Activated gamma-delta T cell treated with anti-CD3 and anti-CD28 coated beads, Interleukin-2, amount 50 U/mL, for 16 hours (primary cell): ENCODE data around the gene PI16.
"Not testable (repeated sequence)": the region's sequence is repeated elsewhere in the genome, so short reads cannot be mapped to it uniquely, and the experiment has no call there.

Experiments used
- DNase-seq: peaks from one replicate; pipeline ENCODE4 v3.0.0-alpha.2; 2020; ENCODE audit warnings: low read depth

PI16 gene

GRCh38 chr6:36929152-36929551, 25.4 kb upstream of the PI16 start:
- DNase-seq: no peak

DNA sequence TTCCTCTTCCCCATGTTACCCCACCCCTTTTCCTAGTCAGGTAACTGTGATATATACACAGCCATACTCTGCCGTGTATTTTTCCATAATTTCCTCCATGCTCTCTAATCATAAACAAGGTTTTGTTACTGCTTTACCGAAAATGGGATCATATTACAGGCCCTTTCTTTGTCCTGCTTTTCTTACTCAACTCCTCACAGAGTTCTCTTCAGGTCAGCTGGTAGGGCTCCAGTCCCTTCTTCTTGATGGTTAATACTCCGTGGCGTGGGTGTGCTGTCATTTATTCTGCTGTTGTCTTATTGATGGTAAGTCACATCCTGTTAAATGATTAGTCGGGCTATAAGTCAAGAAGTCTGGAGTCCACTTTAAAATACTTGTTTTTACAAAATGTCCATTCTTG, 24.9 kb upstream of the PI16 start:
- no peak for DNase-seq

GRCh38 chr6:36930483-36930882, 24.1 kb upstream of the PI16 start:
- DNase-seq: no peak

DNA sequence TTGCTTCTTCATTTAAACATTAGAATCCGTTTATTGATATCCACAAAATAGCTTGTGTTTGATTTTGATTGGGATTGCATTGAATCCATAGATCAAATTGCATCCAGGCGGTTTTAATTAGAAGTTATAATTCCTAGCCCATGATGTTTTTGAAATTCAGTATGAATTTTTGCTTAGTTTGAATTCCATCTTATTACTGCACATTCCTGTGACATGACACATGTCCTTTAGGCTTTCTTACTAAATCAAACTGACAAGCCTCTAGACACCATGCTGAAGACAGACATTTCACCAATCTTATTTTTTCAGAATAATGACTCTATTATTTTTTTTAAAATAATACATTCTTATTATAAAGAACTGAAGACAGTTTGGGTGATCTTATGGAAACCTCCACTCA, 21.4 kb upstream of the PI16 start:
- DNase-seq: no peak

DNA sequence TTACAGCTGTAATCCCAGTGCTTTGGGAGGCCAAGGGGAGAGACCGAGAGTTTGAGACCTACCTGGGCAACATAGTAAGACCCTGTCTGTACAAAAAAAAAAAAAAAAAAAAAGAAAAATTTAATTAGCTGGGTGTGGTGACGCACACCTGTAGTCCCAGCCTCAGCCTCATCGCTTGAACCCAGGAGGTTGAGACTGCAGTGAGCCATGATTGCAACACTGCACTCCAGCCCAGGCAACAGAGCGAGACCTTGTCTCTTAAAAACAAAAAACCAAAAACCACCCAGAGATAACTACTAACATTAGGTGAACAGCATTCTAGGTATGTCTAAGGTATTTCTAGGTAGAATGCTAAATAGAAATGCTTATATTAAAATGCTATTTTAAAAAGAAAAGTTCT, 21.0 kb upstream of the PI16 start:
- DNase-seq: no peak

DNA sequence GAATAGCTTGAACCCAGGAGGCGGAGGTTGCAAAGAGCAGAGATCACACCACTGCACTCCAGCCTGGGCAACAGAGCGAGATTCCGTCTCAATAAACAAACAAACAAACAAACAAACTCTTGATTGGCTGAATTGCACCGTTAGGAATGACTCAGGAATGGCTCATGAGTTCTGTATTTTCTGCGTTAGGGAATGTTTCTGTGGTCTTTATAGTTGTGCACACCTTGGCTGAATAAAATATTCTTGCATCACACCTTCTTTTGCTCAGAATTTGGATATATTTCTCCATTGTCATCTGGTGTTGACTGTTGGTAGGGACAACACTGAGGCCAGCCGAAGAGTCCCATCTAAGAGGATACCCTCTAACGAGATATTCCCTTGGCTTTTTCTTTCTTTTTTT, 19.6 kb upstream of the PI16 start:
- no peak for DNase-seq

GRCh38 chr6:36936824-36937223, 17.7 kb upstream of the PI16 start:
- no peak for DNase-seq

- DNase-seq: no peak
These were observed 16.6 kb upstream of the PI16 start for GRCh38 chr6:36937896-36938295.

DNA sequence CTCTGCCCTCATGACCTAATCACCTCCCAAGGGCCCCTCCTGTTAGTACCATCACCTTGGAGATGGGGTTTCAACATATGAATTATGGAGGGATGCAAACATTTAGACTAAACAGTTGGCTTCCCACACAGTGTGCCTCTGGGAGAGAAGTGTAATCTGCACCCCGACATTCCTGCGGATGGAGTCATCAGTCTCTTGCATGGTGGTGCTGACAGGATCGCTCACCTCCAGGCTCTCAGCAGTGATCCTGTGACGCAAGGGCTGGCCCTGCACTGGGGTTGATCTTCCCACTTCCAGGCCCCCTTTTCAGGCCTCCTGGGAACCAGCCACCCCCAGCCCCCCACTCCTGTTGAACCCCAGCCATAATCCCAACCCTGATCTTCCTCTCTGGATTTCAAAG, 16.0 kb upstream of the PI16 start:
- no peak for DNase-seq

- DNase-seq: not testable (repeated sequence)
These were observed 15.5 kb upstream of the PI16 start for GRCh38 chr6:36939005-36939404.

DNA sequence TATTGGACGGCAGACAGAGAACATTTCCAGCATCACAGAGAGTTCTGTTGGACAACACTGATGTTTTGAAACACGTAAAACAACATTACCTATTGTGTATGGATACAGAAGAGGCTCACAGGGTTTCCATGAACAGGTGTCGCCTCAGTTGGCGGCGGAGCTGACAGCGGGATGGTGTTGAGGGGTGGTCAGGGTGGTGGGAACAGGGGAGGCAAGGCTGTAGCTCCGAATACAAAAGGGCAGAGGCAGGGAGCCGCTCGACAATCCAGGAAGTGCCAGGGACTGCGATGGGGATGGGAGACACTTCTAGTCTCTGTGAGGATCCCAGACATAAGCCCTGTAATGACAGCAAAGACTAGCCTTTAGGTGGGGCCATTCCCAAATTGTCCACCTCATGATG, 14.5 kb upstream of the PI16 start:
- DNase-seq: no peak

- not testable (repeated sequence) for DNase-seq
These were observed 13.0 kb upstream of the PI16 start for GRCh38 chr6:36941561-36941960.

DNA sequence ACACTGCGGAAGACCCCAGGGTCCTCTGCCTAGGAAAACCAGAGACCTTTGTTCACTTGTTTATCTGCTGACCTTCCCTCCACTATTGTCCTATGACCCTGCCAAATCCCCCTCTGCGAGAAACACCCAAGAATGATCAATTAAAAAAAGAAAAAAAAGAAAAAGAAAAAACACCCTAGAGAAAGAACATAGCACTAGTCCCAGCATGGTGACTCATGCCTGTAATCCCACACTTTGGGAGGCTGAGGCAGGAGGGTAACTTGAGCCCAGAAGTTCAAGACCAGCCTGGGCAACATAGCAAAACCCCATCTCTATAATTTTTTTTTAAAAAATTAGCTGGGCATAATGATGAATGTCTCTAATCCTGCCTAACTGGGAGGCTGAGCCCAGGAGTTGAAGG, 12.2 kb upstream of the PI16 start:
- not testable (repeated sequence) for DNase-seq

DNA sequence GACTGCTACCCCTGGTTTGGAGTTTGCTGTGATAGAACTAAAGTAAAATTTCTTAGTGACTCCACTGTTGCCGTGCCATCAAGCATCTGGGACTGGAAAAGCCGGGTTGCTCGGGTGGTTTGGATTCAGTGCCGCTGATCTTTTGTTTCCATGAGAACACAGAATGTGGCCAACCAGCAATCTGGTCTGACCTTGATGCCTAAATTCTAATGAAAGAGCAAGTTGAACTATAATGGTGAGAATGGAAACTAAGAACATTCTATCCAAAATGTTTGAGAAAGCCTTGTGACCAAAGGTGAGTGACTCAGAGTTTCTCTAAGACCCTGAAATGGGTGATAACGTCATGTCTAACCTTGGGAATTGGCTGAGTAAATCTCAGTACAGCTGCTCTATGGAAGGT, 9.9 kb upstream of the PI16 start:
- DNase-seq: no peak

DNA sequence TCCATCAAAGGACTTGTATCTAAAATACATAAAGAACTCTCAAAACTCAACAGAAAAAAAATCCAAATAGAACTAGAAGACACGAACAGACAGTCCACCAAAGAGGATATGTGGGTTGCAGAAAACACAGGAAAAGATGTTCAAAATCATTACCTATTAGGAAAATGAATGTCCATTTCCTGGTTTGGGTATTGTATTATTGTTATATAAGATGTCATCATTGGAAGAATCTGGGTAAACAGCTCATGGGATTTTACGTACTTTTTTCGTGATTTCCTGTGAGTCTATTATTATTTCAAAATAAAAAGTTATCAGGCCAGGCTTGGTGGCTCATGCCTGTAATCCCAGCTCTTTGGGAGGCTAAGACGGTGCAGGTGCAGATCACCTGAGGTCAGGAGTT, 9.2 kb upstream of the PI16 start:
- DNase-seq: no peak

DNA sequence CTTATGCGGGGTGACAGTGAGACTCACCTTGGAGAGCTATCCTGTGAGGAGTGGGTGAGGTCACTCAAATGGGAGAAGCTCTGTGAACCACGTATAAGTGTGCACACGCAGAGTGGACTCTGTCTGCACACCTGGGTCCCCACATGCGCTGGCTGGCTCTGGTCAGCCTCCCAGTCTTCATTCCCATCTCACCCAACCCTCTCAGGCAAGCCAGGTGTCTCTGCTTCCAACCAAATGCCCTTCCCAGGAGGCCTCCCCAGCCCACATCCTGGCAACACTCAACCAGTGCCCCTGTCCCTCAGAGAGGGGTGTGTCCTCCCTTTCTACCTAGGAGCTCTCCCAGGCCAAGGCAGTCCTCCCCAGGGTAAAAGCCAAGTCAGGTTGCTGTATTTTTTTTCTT, 8.0 kb upstream of the PI16 start:
- DNase-seq: no peak

DNA sequence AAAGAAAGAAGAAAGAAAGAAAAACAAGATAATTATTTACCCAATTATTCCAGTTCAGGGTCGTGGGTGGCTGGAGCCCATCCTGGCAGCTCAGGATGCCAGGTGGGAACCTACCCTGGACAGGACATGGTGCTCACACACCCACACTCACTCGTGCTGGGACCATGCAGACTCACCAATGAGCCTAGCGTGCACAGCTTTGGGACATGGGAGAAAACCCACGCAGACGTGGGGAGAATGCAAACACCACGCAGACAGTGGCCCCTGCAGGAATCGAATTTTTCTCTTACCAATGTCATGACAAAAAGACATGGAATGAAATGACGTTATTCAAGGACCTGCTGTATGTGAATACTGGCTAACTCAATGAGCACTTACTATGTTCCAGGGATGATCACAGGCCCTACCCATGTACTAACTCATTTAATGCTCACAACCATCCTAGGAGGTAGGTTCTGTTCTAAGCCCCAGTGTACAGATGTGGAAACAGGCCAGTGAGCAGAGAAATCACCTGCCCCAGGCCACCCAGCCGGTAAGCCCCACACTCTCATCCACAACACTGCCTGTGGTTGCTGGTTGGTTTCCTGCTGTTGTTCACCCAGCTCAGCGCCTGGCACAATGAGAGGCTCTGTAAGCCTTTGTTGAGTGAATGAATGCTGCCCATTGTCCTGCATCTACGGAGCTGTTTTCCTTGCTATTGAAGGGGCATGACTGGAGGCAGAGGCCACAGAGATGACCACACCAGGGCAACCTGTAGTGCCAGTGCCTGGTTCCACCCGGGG, 6.8 kb upstream of the PI16 start:
- DNase-seq: no peak

GRCh38 chr6:36949076-36949475, 5.5 kb upstream of the PI16 start:
- not testable (repeated sequence) for DNase-seq

DNA sequence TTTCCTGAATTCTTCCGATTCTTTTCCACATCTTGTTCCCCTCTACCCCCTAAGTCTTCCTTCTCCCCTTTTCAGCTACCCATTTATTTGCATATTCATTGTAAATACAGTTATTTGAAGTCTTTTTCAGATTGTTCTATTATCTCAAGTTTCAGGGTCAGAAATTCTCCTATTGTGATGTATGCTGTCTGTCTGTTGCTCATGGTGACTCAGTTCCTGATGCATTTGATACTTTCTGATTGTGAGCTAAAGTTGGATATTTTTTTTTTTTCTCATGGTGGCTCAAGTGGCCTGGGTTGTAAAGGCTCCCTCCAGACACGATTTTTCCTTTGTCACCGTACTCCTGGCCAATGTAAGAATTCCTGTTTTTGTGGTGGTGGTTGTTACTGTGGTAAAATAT, 4.9 kb upstream of the PI16 start:
- no peak for DNase-seq

GRCh38 chr6:36953931-36954261, 642 bp upstream of the PI16 start:
- no peak for DNase-seq

- DNase-seq: no peak
These were observed 598 bp downstream of the PI16 start for GRCh38 chr6:36955136-36955535.

DNA sequence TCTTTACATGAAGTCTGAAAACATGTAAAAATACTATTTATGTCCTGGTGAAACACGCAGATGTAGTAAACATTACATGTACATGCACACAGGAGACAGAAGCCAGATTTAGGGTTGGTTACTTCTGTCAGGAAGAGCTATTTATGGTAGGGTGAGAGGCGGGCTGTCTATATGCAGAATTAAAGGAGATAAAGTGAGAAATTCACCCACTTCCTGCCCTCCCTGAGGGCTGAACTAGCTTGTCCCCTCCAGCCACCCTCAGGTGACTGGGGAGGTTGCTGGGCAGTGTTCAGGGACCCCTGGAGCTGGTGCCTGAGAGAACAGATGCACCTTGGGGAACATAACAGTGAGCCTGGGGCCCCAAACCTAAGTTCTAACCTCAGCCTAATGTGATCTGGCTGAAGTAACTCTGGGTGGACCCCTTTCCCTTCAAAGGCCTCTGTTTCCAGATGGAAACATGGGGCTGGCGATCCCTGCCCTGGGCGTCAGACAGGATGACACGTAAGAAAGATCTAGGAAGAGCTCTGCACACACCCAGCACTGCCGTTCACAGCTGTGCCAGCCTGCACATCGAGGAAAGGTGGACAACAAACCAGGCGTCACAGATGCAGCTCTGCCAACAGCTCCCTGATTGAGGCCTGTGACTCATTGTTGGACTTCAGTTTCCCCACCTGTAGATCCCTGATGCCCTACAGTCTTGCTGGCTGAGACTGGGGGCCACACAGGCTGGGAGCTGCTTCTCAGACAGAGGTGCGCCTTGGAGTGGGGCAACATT, 1.3 kb downstream of the PI16 start:
- DNase-seq: no peak

DNA sequence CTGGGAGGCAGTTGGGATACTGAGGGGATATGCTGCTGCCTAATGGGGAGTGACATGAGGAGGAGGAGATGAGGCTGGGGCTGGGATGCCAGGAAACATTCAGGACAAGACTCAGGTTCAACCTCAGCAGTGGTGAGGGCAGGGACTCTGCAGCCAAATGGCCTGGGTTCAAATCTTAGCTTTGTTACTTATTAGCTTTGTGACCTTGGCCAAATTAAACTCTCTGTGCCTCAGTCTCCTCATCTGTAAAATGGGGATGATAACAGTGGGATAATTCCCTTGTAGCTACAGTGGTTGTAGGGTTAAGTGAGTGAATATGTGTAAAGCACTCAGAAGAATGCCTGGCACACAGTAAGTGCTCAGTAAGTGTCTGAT, 1.9 kb downstream of the PI16 start:
- no peak for DNase-seq

DNA sequence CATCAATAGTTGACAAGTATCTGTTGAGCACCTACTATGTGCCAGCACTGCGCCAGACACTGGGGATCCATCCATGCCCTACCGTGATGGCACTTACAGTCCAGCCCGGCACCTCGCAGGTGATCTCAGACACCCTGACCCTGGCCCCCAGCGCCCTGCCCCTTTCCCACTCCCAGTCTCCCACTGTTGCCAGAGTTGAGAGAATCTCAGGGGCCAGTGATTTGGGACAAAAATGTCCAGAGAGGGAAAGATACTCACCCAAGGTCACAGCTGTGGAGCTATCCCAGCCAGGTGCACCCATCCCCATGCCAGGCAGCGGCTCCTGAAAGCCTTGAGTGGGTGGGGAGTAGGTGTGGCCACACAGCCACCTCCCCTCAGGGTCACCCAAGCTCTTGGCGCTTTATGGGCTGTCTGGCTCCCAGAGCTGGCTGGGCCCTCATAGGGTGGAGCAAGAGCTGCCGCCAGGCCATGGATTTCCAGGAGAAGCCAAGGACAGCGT, 3.3 kb downstream of the PI16 start:
- no peak for DNase-seq
